HL-60 (cell line): ENCODE data around the gene TNFSF11.

ENCODE experiments used
- CTCF ChIP-seq: IDR thresholded peaks from one replicate; pipeline ENCODE4 v1.5.1; 2011; ENCODE audit warnings: low read length, control low read depth, inconsistent platforms; ENCODE audit not compliant: insufficient read depth
- GABPA ChIP-seq: IDR thresholded peaks from 2 replicates; pipeline ENCODE4 v1.6.1; 2012; ENCODE audit warnings: low read depth

DNA sequence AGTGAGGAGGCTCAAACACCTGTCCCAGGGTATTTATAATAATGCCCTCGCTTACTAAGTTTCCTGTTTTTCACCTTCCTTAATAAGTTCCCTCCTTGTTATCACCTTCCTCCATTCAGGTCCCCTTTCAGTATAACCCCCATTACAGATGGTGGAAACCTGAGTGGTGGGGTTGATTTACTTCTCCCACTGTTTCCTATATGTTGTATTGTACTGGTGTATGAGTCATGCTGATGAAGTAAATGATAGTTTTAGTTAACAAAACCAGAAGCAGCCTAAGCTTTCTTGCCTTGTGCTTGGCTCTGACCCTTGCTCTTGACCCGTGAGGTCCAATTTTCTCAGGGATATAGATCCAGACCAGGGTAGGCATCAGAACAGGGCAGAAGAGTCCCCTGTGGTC, 22.3 kb upstream of the TNFSF11 start:
- TF ChIP-seq CTCF = no peak
- TF ChIP-seq GABPA = no peak
